ENCODE measurements around the gene PRELP. TPM values are rescaled to one million over a fixed set of nuclear protein-coding genes. Genes with fewer than 3 reads are reported as not detected.

The PRELP gene
- total and polyA plus RNA-seq, 9 of the 15 experiments (the other 6 are each of a cell fraction or from before 2014, with no cell fraction given), result 0.04 TPM; not detected in 8

- Histone ChIP-seq H3K36me3 (ENCODE audit: control insufficient read depth, insufficient read depth, low read length) (no peaks in the 10 kb centered on the region), H4K20me1 (replicated peaks; ENCODE audit: control insufficient read depth, insufficient read depth, low read length) (no peaks in the 10 kb centered on the region), H3K9me3 (replicated peaks; ENCODE audit: control insufficient read depth, insufficient read depth, low read depth, low read length) (no peaks in the 10 kb centered on the region; the same call in 1 of the 2 replicates), H3K4me2 (ENCODE audit: insufficient read depth, low read length) (no peak overlapping the region), H3K9me1 (ENCODE audit: control insufficient read depth, insufficient read depth, low read length) (no peaks in the 10 kb centered on the region), H3K79me2 (ENCODE audit: control insufficient read depth, insufficient read depth, low read length) (no peaks in the 10 kb centered on the region), H3K27me3 (ENCODE audit: control insufficient read depth in 2 of 2, insufficient read depth in 2 of 2, low read length in 2 of 2) (peaks cover 16 to 39% of the 10 kb centered on the region in 2 experiments; a peak in 4 of 5 replicates), H2AFZ (ENCODE audit: low read depth, low read length) (no peak overlapping the region), H3K4me1 (replicated peaks in 1 of 2; ENCODE audit: control insufficient read depth in 2 of 2, insufficient read depth in 2 of 2, low read length in 2 of 2) (no peaks in the 10 kb centered on the region), H3K9ac (ENCODE audit: insufficient read depth in 1 of 2, low read depth in 2 of 2, low read length in 2 of 2) (no peak overlapping the region), H3K4me3 (no peak overlapping the region), H3K27ac (ENCODE audit: extremely low read depth, low read depth, low read length) (no peak overlapping the region)
- in situ Hi-C loops (cut with MboI), result loop anchor here (5.0 kb wide), 1 partner anchor 99 kb away; no protein-coding TSS in a partner anchor
- intact Hi-C loops (cut with micrococcal nuclease), result loop anchor here (5.0 kb wide), 1 partner anchor 174 kb away; no protein-coding TSS in a partner anchor
- POLR2A ChIA-PET, result interaction anchor here (0.6 to 1.2 kb wide), 3 partner anchors 9 to 1124 kb away, joined by 3 to 4 read pairs (median 3); no protein-coding TSS in a partner anchor
- CTCF ChIA-PET (ENCODE audit: low intra/inter-chr PET ratio), result interaction anchor here (4.4 kb wide), 1 partner anchor 101 kb away, joined by 27 read pairs; no protein-coding TSS in a partner anchor
- BruUV-seq (replicated peaks), result no TSS peak
- FAIRE-seq (no peak), DNase-seq (ENCODE audit: extremely low read depth in 1 of 4, low spot score in 3 of 4) (no peak), ATAC-seq (no peak)
- 1% methylated on average over 9 of the region's 9 CpGs for WGBS (ENCODE audit: insufficient coverage, low coverage, missing lambda C conversion rate)
- TF ChIP-seq ZBTB8A (IDR thresholded peaks at IDR 0.05; ENCODE audit: partially characterized antibody) (no peak), KDM2B (CRISPR knock-in tag; IDR thresholded peaks at IDR 0.05) (no peak), ZNF232 (CRISPR knock-in tag; IDR thresholded peaks at IDR 0.05) (no peak), ASH1L (IDR thresholded peaks at IDR 0.05; ENCODE audit: borderline replicate concordance, low read depth, partially characterized antibody) (no peak), ZNF263 (CRISPR knock-in tag; IDR thresholded peaks at IDR 0.05; ENCODE audit: borderline replicate concordance) (no peak), MED1 (CRISPR knock-in tag; IDR thresholded peaks at IDR 0.05; ENCODE audit: borderline replicate concordance) (no peak), PHF8 (IDR thresholded peaks at IDR 0.05; ENCODE audit: borderline replicate concordance, low read length) (no peak), SMC3 (conservative IDR thresholded peaks at IDR 0.05; ENCODE audit: insufficient read depth, low read depth, low read length) (no peak), XRCC4 (IDR thresholded peaks at IDR 0.05; ENCODE audit: extremely low read depth, insufficient read depth, insufficient read length) (no peak), HMBOX1 (IDR thresholded peaks at IDR 0.05) (no peak), HNRNPLL (IDR thresholded peaks at IDR 0.05; ENCODE audit: low read depth, low read length, poor library complexity, severe bottlenecking) (no peak), GABPB1 (CRISPR knock-in tag; IDR thresholded peaks at IDR 0.05) (no peak), L3MBTL2 (IDR thresholded peaks at IDR 0.05) (no peak), TFAM (CRISPR knock-in tag; conservative IDR thresholded peaks at IDR 0.05) (no peak), HDAC8 (tag; IDR thresholded peaks at IDR 0.05) (no peak), ZNF24 (IDR thresholded peaks at IDR 0.05) (no peak), PTRF (tag; IDR thresholded peaks at IDR 0.05) (no peak)
These were observed 33.8 kb upstream of the PRELP start for GRCh38 chr1:203441766-203442165.
